H1 (cell line): Measurements from ENCODE around the gene JUN.

ENCODE experiments used
- ATF2 ChIP-seq: IDR thresholded peaks from 2 replicates; pipeline ENCODE4 v1.6.1; 2012; ENCODE audit warnings: low read length, inconsistent platforms
- ATF3 ChIP-seq: IDR thresholded peaks from 2 replicates; pipeline ENCODE4 v1.6.1; 2011; ENCODE audit warnings: low read depth, mild to moderate bottlenecking, low read length; ENCODE audit not compliant: insufficient read depth
- CTCF ChIP-seq, 3 experiments: IDR thresholded peaks; 1 replicate in 2 of 3; 2 replicates in 1 of 3; pipeline versions ENCODE4 v1.5.1 to v1.6.1; 2011; ENCODE audit warnings: low read length in 3 of 3, mild to moderate bottlenecking in 3 of 3, inconsistent platforms in 2 of 3, low read depth in 1 of 3, moderate library complexity in 1 of 3; ENCODE audit not compliant: insufficient read depth in 1 of 3; ENCODE audit errors: control extremely low read depth in 1 of 3
- GABPA ChIP-seq: IDR thresholded peaks from 2 replicates; pipeline ENCODE4 v1.6.1; 2011; ENCODE audit warnings: mild to moderate bottlenecking, low read length, moderate library complexity, borderline replicate concordance; ENCODE audit not compliant: insufficient read depth
- POLR2A ChIP-seq, 2 experiments: IDR thresholded peaks; 1 replicate in 1 of 2; 2 replicates in 1 of 2; pipeline ENCODE4 v1.6.1; 2011; ENCODE audit warnings: low read depth in 2 of 2, low read length in 2 of 2, mild to moderate bottlenecking in 2 of 2; ENCODE audit errors: control extremely low read depth in 1 of 2
- POLR2AphosphoS5 ChIP-seq: IDR thresholded peaks from 2 replicates; pipeline ENCODE4 v1.6.1; 2011; ENCODE audit warnings: low read depth, low read length
- YY1 ChIP-seq: IDR thresholded peaks from 2 replicates; pipeline ENCODE4 v1.6.1; 2011; ENCODE audit warnings: low read depth, mild to moderate bottlenecking, low read length

GRCh38 chr1:58794585-58794984 is 10.7 kb upstream of the JUN start:
- TF ChIP-seq POLR2AphosphoS5 (no peak), CTCF (IDR thresholded peaks at IDR 0.05; ENCODE audit: control extremely low read depth in 1 of 3, insufficient read depth in 1 of 3, low read depth in 1 of 3, low read length in 3 of 3) (no peak), POLR2A (IDR thresholded peaks at IDR 0.05; ENCODE audit: control extremely low read depth in 1 of 2, low read depth in 2 of 2, low read length in 2 of 2) (no peak), ATF2 (no peak), YY1 (no peak), ATF3 (no peak), GABPA (no peak)
